GM21529 (cell line): ENCODE measurements around the gene MICAL3.
"Not testable (repeated sequence)": the region's sequence is repeated elsewhere in the genome, so short reads cannot be mapped to it uniquely, and the experiment has no call there.

ENCODE experiments used
- ATAC-seq: cut with Tn5 transposase; IDR thresholded peaks from one replicate; pipeline ENCODE4 v1.9.1; 2021; ENCODE audit not compliant: unreplicated experiment

MICAL3 gene

DNA sequence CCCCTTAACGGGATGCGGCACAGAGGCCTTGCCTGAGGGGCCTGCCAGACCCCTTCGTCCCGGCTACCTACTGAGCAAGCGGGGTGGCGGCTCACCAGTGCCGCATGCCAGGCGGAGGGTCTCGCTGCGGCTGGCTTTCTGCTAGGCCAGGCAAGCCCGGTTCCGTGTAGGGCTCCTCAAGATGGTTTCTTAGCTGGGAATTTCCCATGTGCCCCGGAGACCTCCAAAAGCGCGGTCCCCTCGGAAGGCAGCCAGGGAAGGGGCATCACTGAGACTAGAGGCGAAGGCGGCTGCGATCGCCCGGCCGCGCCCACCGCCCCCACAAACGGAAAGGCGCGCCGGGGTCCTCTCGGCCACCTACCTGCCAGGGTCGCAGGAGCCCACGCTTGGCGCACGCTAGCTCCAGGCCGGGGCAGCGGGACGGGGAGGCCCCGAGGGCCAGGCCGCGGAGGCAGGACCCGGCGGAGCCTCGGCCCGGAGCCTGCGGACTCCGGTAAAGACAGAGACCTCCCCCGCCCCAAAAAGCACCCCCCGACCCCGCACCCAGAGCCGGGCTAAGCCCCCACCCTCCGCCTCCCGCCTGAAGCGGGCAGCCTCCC lies 23.8 kb downstream of the MICAL3 start:
- ATAC-seq: no peak

DNA sequence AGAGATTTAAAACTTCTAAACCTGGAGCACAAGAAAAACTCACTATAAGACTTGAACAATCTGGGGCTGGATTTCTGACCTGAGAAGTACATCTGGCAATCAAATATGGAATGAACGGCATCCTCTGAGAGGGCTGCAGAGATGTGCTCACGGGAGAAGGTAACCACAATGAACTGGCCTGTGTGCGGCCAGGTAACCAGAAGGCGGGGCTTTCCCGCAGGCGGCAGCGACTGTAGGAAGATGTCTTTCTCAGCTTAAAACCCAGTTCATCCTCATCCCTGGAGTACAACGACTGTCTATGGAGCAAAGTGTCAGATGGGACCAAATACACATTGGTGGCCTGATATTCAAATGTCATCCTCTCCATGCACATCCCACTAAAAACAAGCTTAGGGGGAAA lies 24.5 kb downstream of the MICAL3 start:
- ATAC-seq: no peak

DNA sequence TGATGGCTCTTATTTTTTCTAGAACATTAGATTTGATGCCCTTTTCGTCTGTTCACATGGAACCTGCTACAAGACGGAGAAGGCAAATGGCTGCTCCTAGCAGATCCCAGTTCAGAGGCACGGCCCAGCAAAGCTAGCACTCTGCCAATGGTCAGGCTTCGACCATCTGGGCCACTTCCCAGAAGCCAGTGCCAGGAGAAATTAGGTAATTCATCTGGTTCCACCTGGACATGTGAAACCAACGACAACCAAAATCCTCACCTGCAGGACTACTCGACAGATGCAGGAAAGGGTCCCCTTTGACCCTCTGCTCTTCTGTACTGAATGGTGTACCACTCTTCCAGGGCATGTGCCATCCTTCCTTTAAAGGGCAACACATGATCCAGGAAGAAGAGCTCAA lies 25.4 kb downstream of the MICAL3 start:
- ATAC-seq: no peak

DNA sequence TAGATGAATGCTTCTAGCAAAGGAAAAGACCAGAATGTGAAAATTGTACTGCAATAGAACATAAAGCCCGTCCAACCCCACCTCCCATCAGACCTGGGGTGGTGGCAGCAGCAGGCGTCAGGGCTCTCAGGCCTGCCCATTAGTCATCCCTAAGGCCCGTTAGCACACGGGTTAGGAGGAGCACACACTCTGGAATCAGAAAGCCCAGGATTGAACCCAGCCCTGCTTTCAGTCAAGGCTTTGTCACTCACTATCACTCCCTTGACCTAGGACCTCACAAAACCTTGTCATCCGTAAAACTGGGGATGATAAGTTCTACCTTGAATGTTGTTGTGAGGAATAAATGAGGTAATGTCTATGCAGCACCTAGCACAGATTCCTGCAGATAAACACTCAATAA lies 26.9 kb downstream of the MICAL3 start:
- ATAC-seq: no peak

DNA sequence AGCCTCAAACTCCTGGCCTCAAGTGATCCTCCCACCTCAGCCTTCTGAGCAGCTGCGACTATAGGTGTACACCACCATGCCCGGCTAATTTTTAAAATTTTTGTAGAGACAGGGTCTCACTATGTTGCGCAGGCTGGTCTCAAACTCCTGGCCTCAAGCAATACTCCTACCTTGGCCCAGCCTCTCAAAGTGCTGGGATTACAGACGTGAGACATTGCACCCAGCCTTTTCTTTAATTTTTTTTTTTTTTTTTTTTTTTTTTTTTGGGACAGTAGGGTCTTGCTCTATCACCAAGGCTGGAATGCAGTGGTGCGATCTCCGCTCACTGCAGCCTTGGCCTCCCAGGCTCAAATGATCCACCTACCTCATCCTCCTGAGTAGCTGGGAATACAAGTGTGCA lies 29.1 kb downstream of the MICAL3 start:
- not testable (repeated sequence) for ATAC-seq

DNA sequence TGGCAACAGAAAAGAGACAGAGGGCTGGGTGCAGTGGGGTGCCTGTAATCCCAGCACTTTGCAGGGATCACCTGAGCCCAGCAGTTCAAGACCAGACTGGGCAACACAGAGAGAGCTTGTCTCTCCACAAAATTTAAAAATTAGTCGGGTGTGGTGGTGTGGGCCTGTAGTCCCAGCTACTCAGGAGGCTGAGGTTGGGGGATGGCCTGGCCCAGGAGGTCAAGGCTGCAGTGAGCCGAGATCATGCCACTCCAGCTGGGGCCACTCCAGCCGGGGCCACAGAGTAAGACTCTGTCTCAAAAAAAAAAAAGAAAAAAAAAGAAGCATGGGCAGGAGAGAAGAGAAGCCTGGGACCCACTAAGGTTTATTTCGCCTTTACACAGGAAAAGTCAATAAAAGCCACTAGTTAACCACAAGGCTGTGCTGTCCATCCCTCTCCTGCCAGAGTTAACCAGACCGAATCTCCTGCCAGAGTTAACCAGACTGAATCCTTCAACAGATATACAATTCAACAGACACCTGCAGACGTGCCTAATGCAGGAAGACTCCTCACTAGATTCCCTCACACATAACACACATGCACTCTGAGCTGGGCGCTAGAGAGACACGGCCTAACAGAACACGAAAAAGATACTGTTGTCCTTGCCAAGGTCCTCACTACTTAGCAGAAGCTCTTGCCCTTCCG lies 29.8 kb downstream of the MICAL3 start:
- no peak for ATAC-seq

DNA sequence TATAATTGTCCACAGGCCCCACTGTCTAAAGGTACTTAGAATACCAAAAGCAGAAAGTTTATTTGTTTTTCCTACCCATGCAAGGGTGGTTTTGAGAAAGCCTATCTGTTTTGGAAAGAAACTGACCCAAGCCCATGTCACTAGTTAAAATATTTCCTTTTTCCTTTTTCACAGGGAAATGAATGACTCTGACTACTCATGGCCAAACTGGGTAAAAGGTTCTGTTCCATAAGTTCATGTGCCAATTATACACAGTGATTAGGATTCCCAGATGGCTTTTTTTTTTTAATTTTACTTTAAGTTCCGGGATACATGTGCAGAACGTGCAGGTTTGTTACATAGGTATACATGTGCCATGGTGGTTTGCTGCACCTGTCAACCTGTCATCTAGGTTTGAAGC lies 31.4 kb downstream of the MICAL3 start:
- not testable (repeated sequence) for ATAC-seq

DNA sequence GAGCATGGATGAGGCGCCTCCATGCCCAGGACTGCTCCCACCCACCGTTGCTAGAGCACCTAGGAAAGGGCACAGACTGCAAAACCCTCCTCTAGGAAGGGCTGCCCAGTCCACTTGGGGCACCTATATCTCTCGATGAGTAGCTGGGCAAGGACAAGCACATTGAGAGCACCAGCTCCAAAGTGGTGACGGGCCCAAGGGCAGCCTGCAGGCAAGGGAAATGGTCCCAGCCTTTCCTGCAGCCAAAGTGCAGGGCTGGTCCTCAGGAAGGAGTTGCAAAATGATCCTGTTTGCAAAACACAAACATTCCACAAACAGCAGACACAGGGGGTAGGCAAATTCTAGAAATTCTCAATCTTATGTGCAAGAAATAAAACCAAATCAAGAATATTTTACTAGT lies 32.4 kb downstream of the MICAL3 start:
- not testable (repeated sequence) for ATAC-seq

DNA sequence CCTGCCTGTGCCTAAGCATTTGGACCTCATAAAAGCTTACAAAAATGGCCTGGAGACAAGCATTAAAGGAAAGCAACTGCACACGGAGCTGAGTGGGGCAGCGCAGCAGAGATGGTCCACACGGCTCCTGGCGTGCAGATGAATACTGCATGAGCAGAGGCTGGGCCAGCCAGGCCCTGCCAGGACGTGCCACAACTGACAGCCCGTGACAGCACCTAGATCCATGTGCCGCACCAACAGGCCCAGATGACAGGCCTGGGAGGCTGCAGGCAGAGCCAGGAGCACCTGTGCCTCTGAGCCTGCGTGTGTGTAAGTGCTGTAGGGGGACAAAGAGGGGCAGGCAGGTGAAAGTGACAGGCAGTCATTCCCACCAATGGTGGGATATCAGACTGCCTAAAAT lies 33.4 kb downstream of the MICAL3 start:
- no peak for ATAC-seq

DNA sequence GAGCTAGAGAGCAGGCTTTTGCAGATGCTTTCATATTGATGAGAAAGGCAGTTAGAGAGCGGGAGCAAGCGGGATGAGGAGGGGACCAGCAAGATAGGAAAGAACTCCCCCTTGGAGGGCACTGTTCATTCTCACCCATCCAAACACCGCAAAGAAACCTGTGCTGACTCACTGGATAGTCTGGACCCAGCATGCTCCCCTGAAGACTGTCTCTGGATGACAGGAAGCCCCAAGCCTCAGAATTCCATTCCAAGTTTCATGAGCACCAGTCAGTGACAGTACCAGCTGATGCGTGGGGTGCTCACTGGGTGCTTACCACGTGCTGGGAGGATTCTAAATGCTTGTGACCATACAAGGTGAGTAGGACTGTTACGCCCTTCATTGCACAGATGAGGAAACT lies 34.2 kb downstream of the MICAL3 start:
- no peak for ATAC-seq

DNA sequence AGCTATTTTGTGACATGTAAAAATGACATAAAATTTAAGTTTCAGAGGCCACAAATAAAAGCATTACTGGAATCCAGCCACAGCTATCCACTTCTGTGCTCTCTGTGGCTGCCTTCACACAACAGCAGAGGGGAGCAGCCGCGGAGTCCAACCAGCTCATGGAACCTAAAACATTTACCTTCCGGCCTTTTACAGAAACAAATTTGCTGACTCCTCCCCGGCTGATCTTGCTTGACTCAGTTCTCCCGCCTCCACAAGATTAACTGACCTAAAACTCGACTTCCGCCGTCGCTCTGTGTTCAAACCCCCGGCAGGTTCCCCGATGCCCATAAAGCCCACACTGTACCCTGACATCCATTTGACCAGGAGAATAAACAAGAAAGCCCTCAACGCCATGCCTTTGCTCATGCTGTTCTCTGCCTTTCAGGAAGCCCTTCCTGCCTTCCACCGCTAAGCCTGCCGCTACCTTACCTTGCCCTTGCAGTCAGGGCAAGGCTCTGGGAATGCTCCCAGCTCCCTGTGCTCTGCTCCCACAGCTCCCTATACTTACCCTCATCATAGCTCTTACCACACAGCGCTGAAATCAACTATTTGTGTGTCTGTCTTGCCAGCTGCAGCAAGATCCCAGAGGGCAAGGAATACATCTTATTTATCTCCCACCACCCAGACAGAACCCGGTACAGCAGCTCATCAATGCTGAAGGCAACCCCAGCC lies 35.4 kb downstream of the MICAL3 start:
- no peak for ATAC-seq

DNA sequence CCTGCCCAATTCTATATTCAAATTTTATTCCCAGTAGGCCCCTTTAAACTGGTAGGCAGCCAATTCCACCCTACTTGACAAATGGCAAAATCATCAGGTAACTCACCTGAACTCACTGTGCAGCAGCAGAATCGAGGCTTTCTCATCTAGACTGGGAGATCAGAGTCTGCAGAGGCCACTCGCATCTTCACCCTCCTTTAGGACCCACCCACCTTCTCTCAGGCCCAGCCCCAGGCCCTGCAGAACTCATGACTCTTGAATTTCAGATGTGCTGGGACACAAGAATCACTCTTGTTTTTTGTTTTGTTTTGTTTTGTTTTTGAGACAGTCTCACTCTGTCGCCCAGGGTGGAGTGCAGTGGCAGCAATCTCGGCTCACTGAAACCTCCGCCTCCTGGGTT lies 38.8 kb downstream of the MICAL3 start:
- ATAC-seq: no peak

DNA sequence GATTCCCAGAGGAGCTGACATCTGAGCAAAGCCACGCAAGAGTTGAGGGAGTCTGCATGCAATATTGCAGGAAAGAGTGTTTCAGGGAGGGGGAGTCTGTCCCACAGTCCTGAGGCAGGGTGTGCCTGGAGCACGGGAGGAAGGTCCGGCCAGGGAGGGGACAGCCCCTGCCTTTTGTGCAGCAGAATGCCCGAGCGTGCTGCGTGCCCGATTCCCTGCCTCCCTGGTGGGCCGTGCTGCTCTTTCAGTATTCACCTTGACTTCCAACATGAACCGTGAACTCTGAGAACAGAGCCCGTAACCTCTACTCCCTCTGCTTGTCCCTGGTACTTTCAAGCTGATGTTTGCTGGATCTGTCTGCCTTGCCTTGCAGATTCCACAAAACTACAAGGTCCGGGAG lies 39.3 kb downstream of the MICAL3 start:
- ATAC-seq: not testable (repeated sequence)

DNA sequence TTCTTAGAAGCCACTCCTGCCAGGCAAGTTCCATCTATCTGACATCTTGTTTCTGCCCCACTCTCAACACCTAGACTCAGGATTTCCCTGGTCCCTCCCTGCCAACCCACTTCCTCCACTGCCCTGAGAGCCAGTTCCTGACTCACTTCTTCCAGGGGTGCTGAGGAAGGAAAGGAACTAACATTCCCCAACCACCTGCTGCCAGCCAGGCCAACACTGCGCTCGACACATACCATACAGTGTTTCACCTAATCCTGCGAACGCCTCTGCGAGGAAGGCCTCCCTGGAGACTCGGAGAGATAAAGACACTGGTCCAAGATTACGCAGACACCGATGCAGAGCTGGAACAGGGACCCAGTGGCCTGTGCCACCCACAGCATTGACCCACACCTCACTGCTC lies 40.2 kb downstream of the MICAL3 start:
- ATAC-seq: no peak

DNA sequence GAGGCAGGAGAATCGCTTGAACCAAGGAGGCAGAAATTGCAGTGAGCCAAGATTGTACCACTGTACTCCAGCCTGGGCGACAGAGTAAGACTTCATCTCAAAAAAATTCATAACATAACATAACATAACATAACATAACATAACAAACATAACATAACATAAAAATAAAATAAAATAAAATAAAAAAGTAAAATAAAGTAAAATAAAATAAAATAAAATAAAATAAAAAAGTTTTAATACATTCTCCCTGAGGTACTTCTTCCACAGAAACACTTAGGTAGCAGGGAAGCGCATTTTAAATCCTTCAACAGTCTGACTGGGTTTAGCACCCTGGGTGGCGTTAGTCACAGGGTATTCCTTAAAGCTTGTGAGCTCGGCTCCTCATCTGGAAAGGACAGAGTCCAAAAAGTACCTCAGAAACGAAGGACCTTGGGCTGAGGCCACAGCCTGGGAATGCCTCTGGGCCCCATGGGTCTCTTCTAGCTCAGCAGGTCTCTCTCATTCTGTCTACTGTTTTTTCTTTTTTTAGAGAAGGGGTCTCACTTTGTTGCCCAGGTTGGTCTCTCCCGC lies 41.7 kb downstream of the MICAL3 start:
- no peak for ATAC-seq

DNA sequence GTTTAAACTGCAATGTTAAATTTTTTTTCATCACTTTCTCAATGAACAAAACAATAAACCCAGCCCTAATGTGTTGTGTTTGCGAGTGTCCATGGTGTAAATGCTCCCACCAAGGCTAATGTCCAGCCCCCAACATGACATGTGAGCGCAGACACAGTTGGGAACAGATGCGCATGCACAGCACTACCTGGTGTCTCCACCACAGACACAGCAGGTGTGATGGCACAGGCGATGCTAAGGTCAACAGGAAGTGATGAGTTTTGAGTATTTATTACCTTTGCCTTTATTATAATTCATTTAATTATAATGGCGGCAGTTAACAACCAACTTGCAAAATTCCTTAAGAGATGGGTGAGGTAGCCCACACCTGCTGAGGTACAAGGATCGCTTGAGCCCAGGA lies 42.9 kb downstream of the MICAL3 start:
- no peak for ATAC-seq

DNA sequence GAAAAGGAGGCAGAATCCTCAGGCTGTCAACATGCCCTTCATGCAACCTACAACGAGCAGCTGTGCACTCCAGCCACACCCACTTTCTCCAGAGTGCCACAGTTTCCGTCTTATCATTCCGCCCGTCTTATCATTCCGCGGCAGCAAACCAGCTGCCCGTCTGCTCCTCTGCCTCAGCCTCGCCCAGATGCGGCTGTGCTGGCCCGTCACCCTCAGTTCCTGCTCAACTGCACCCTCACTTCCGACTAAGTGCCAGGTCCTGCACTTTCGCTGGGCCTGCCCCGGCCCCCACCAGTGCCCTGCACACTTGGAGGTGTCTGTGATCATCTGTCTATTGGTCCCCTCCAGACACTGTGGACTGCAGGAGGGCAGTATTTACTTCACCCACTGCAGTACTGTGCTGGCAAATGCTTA lies 43.7 kb downstream of the MICAL3 start:
- ATAC-seq: no peak

DNA sequence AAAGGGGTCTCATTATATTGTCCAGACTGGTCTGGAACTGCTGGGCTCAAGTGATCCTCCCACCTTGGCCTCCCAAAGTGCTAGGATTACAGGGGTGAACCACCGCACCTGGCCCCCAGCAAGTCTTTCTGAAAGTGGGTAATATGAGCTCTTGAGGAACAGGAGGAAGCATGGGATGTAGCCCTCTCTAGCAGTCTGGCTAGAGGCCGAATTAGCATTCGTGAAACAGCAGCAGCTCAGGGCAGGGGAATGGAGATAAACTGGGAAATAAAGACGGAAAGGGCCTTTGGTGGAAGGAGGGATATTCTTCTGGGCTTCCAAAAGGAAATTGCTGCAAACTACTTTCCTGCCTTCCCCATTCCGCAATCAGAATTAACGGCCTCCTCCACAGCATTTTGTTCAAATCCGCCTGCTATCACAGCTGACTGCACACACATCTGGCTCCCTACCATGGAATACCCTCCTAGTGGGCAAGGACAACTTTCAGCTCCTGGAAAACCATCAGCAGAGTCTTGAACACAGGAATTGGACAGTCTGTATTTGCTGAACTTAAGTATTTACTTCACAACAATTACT lies 44.3 kb downstream of the MICAL3 start:
- ATAC-seq: no peak

DNA sequence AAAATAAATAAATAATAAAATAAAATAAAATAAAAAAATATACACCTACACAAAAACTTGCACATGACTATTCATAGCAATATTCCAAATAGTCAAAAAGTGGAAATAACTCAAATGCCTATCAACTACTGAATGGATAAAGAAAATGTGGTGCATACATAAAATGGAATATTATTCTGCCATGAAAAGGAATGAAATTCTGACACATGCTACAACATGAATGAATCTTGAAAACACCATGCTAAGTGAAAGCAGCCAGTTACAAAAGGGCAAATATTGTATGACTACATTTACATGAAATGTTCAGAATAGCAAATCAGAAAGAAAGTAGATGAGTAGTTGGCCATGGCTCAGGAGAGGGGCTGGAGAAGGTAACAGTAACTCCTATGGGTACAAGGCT lies 46.3 kb downstream of the MICAL3 start:
- no peak for ATAC-seq

DNA sequence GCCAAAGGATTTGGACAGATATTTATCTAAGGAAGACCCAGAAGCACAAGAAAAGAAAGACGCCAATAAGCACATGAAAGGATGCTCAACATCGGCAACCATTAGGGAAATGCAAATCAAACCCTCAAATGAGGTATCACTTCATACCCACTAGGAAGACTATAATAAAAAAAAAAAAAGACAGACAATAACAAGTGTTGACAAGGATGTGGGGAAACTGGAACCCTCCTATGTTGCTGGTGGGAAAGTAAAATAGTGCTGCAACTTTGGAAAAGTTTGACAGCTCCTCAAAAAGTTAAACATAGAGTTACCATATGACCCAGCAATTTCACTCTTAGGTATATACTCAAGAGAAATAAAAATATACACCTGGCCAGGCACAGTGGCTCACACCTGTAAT lies 47.0 kb downstream of the MICAL3 start:
- no peak for ATAC-seq

DNA sequence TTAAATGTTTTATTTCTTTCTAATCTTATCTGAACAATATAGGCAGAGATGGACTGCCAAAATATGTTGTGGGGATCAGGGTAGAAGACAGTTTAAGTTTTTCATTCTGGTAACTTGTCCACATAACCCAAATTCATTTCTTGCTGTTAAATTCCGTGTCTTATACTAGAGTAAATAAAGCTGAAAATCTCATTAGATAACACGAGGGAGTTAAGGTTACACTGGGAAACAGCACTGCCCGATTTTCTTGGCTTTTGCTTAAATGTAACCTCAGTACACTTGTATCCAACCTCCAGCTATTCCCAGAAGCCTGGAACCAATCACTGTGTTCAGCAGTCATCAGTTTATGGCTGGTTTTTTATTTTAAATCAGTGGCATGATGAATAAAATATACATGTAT lies 48.2 kb downstream of the MICAL3 start:
- ATAC-seq: no peak
